GM21786 (cell line): Measurements from ENCODE around the gene SMCO4.
"Not testable (repeated sequence)": the region's sequence is repeated elsewhere in the genome, so short reads cannot be mapped to it uniquely, and the experiment has no call there.

Experiments used
- ATAC-seq: cut with Tn5 transposase; IDR thresholded peaks from one replicate; pipeline ENCODE4 v1.9.1; 2021; ENCODE audit not compliant: unreplicated experiment

SMCO4 gene

GRCh38 chr11:93478841-93479240, 64.3 kb downstream of the SMCO4 start:
- no peak for ATAC-seq

DNA sequence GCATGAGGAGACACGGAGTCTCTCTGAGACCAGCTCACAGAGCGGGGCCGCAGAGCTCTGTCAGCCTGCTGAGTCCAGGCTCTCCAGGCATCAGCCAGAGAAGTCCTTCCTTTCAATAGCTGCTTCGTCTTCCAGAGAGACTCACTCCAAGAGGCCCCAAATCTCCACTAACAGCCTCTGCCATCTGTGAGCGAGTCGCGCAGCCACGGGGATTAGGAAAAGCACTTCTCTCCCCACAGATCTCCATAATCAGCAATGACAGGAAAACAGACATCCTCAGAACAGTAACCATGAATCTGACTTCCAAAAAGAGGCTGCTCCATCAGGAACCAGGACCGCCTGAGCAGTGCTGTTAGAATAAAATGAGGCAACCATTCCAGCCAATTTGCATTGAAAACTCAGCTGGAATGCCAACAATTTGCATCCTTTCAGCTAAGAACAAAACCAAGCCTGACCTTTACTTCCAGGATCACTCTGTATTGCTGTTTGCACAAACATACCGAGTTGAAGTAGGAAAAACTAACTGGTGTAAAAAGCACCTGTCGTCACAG, 65.4 kb downstream of the SMCO4 start:
- no peak for ATAC-seq

DNA sequence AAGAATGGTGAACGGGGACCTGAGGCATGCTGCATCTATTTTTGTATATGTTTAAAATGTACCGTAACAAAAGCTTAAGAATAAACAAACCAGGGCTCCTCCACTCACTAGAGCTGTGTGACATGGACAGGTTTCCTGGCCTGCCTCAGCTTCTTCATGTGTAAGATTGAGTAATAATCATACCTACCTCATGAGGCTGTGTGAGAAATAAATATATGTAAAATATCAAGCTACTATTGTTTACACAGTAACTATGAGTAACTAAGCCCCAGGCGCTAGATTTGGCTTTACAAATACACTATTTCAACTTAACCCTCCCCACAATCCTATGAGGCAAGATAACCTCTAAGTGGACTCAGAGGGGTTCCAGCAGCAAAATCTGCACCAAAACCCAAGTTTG, 66.4 kb downstream of the SMCO4 start:
- no peak for ATAC-seq

GRCh38 chr11:93474123-93474522, 69.1 kb downstream of the SMCO4 start:
- ATAC-seq: no peak

DNA sequence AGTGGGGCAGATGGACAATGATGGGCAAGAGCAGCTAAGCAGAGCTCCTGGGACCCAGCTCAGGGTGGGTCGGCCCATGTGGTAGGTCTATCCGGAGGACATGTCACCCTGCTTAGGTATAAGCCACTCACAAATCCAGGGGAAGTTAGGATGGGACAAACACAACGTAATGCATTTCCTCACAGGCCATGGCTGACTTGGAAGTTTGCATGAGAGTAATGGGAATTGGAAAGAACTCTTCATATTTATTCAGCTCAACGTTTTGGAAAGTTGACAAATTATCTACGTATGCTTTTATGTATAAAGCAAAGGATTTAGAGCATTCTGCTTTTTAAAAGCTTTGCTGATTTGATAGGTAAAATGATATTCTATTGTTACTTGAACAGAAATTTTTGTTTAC, 74.9 kb downstream of the SMCO4 start:
- no peak for ATAC-seq

DNA sequence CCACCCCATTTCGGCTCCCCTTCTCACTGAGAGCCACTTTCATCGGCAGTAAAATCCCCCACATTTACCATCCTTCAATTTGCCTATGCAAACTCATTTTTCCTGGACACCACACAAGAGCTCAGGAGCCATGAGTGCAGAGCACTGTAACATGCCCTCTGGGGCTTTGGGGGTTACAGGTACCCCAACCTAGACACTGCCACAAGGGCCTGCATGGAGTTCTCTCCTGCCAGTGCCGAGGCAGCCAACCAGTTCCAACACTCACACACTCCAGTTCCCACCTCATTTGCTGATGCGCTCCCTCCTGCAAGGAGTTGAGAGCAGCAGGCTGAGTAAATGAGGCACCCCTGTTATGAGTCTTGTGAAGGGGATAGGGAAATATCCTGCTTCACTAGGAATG, 76.1 kb downstream of the SMCO4 start:
- ATAC-seq: no peak

DNA sequence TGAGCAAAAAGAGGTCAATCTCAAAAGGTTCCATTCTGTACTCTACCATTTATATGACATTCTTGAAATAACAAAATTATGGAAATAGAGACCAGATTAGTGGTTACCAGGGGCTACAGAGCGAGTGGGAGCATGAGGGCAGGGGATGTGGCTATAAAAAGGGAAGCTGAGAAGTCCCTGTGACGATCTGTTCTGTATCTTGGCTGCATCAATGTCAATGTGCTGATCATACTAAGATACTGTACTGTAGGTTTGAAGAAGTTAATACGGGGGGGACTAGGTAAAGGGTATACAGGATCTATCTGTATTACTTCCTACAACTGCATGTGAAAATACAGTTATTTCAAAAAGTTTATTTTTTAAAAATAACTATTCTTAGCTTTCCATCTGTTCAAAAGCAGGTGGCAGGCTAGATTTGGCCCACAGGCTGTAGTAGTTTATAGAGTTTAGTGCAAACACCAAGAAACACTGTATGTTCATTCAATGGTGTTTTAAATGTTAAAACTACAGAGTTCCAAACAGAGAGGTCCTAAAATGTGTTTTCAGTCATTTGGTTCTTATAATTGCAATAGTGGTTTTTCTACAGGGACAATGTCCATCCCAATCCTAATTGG, 78.2 kb downstream of the SMCO4 start:
- no peak for ATAC-seq

GRCh38 chr11:93463666-93464065, 79.5 kb downstream of the SMCO4 start:
- not testable (repeated sequence) for ATAC-seq

GRCh38 chr11:93458286-93458685, 84.9 kb downstream of the SMCO4 start:
- no peak for ATAC-seq

GRCh38 chr11:93444617-93445073, 98.5 kb downstream of the SMCO4 start:
- ATAC-seq: no peak

- not testable (repeated sequence) for ATAC-seq
These were observed 100.0 kb downstream of the SMCO4 start for GRCh38 chr11:93443232-93443631.

DNA sequence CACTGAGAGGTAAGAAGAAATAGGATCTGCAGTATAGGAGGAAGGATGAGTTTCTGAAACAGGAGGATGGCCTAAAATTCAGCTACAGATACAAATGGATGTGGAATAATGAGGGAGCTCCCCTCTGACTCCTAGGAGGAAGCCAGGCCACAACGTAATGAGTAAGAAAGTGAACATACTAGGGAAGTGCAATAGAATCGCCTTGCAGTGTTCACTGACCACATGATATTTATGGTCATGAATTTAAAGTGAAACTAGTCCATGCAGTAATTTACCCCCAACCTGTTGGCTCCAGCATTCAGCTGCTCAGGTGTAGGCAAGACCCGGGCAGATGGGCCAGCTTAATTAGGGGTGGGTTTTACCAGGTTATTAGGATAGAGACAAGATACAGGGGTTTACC, 110.9 kb downstream of the SMCO4 start:
- ATAC-seq: no peak
